ENCODE data around the gene ANKRD2. TPM values are rescaled to one million over a fixed set of nuclear protein-coding genes. Genes with fewer than 3 reads are reported as not detected.

ANKRD2 gene
- total and polyA plus RNA-seq, 2 donors from 2014 or later: 3.6 to 10.0 TPM

GRCh38 chr10:97537186-97537869 is 35.3 kb upstream of the ANKRD2 start:
- Histone ChIP-seq H3K36me3 (ENCODE audit: control insufficient read depth in 2 of 3, insufficient read depth in 3 of 3, low read length in 3 of 3) (no peaks in the 10 kb centered on the region), H3K9ac (ENCODE audit: low read length in 3 of 3) (no peak overlapping the region), H3K27ac (ENCODE audit: low read depth in 2 of 2, low read length in 2 of 2) (no peak overlapping the region), H3K27me3 (ENCODE audit: control insufficient read depth, insufficient read depth, low read length) (no peaks in the 10 kb centered on the region), H3K4me1 (ENCODE audit: control insufficient read depth in 2 of 3, insufficient read depth in 2 of 3, low read depth in 1 of 3, low read length in 3 of 3) (peaks cover 2 to 15% (median 9%) of the 10 kb centered on the region in 3 donors), H3K4me3 (ENCODE audit: low read length in 3 of 3) (no peak overlapping the region), H3K9me3 (ENCODE audit: control insufficient read depth in 2 of 3, insufficient read depth in 1 of 3, low read length in 3 of 3) (no peaks in the 10 kb centered on the region)
- no peak for DNase-seq
- intact Hi-C loops (cut with DNase I): no loop called here
- no peak for FAIRE-seq
- TF ChIP-seq CTCF (IDR thresholded peaks at IDR 0.05; ENCODE audit: borderline replicate concordance, extremely low read depth, insufficient read depth): no peak

GRCh38 chr10:97538411-97538810 is 34.2 kb upstream of the ANKRD2 start:
- FAIRE-seq (no peak), DNase-seq (no peak)
- Histone ChIP-seq H3K9ac (ENCODE audit: low read length in 3 of 3) (no peak overlapping the region), H3K4me1 (ENCODE audit: control insufficient read depth in 2 of 3, insufficient read depth in 2 of 3, low read depth in 1 of 3, low read length in 3 of 3) (peaks cover 2 to 20% (median 14%) of the 10 kb centered on the region in 3 donors), H3K9me3 (ENCODE audit: control insufficient read depth in 2 of 3, insufficient read depth in 1 of 3, low read length in 3 of 3) (no peaks in the 10 kb centered on the region), H3K4me3 (ENCODE audit: low read length in 3 of 3) (no peak overlapping the region), H3K36me3 (ENCODE audit: control insufficient read depth in 2 of 3, insufficient read depth in 3 of 3, low read length in 3 of 3) (no peaks in the 10 kb centered on the region), H3K27ac (ENCODE audit: low read depth in 2 of 2, low read length in 2 of 2) (no peak overlapping the region), H3K27me3 (ENCODE audit: control insufficient read depth, insufficient read depth, low read length) (no peaks in the 10 kb centered on the region)
- intact Hi-C loops (cut with DNase I): no loop called here
- TF ChIP-seq CTCF (IDR thresholded peaks at IDR 0.05; ENCODE audit: borderline replicate concordance, extremely low read depth, insufficient read depth): no peak

GRCh38 chr10:97538839-97539238 is 33.7 kb upstream of the ANKRD2 start:
- H3K27me3 ChIP-seq (ENCODE audit: control insufficient read depth, insufficient read depth, low read length): no peaks in the 10 kb centered on the region
- intact Hi-C loops (cut with DNase I): no loop called here
- no peaks in the 10 kb centered on the region for H3K9me3 ChIP-seq (ENCODE audit: control insufficient read depth in 2 of 3, insufficient read depth in 1 of 3, low read length in 3 of 3)
- no peak for TF ChIP-seq CTCF (IDR thresholded peaks at IDR 0.05; ENCODE audit: borderline replicate concordance, extremely low read depth, insufficient read depth)
- DNase-seq (no peak), FAIRE-seq (no peak)
- peaks cover 2 to 21% (median 14%) of the 10 kb centered on the region in 3 donors for H3K4me1 ChIP-seq (ENCODE audit: control insufficient read depth in 2 of 3, insufficient read depth in 2 of 3, low read depth in 1 of 3, low read length in 3 of 3)
- no peaks in the 10 kb centered on the region for H3K36me3 ChIP-seq (ENCODE audit: control insufficient read depth in 2 of 3, insufficient read depth in 3 of 3, low read length in 3 of 3)
- peak overlapping the region in 1 of 2 donors; percentile 59 for H3K27ac ChIP-seq (ENCODE audit: low read depth in 2 of 2, low read length in 2 of 2)
- H3K9ac ChIP-seq (ENCODE audit: low read length in 3 of 3): no peak overlapping the region
- H3K4me3 ChIP-seq (ENCODE audit: low read length in 3 of 3): no peak overlapping the region

Data from kidney (tissue), 14 donors.